Pancreas (tissue), 10 donors: ENCODE results near the gene SYTL5. TPM values are rescaled to one million over a fixed set of nuclear protein-coding genes. Genes with fewer than 3 reads are reported as not detected.

Experiments
- ATAC-seq, 4 donors: fragments of 200-7000 bp; cut with Tn5 transposase; one replicate each; pipeline versions ENCODE4 v1.8.0 to v1.9.1; 2020; ENCODE audit warnings: mild to moderate bottlenecking in 4 of 4, moderate library complexity in 4 of 4
- DNase-seq, 6 donors: peaks; one replicate each; pipeline ENCODE4 v3.0.0-alpha.2; 2020
- FAIRE-seq: peaks from 2 replicates; lab custom pipeline; 2012; peaks lifted over from hg19 to GRCh38; lab: Jason Lieb, UNC
- H3K27ac ChIP-seq, 4 donors: fragments of 200-600 bp; sonication (generic); 1 replicate in 3 of 4; 2 replicates in 1 of 4; pipeline versions ENCODE4 v1.5.0 to v1.8.0; 2020
- H3K27me3 ChIP-seq, 4 donors: fragments of 200-600 bp; one replicate each; pipeline ENCODE4 v1.8.0; 2021
- H3K36me3 ChIP-seq, 3 donors: fragments of 200-600 bp; sonication (generic) in 1 of 3; one replicate each; pipeline versions ENCODE4 v1.5.0 to v1.8.0; 2020 to 2021
- H3K4me1 ChIP-seq, 3 donors: fragments of 200-600 bp; one replicate each; pipeline ENCODE4 v1.8.0; 2021
- H3K4me3 ChIP-seq, 4 donors: fragments of 200-600 bp; sonication (generic) in 2 of 4; one replicate each; pipeline versions ENCODE4 v1.5.0 to v1.8.0; 2020 to 2021
- H3K9me3 ChIP-seq, 4 donors: fragments of 200-600 bp; one replicate each; pipeline ENCODE4 v1.8.0; 2021
- CTCF ChIP-seq, 4 donors: fragments of 200-600 bp; sonication (generic) in 3 of 4; IDR thresholded peaks; one replicate each; pipeline versions ENCODE4 v1.5.0 to v1.8.0; 2021; ENCODE audit warnings: antibody characterized with exemption in 4 of 4
- WGBS, 2 donors: extraction: QIAGEN DNeasy Blood & Tissue Kit; methylation state at CpG; one replicate each; pipeline ENCODE4 v1.1.7; 2013; 5-methylcytosine and 5-hydroxymethylcytosine counted together
- intact Hi-C, 3 donors: fragments of 100-400 bp; cut with DNase I; formaldehyde crosslinking; loops; one replicate each; pipeline versions ENCODE4 v1.11.1 to v1.14.2; 2022
- polyA plus RNA-seq, 2 donors: library from polyadenylated mRNA; stranded (reverse); fragments of 200-250 nt; gene quantifications; one replicate each; pipeline ENCODE4 v1.2.3, GENCODE V29; 2013
- total RNA-seq, 6 donors: library from RNA; stranded (reverse); fragmentation: NEBNext Ultra II Directional in 4 of 6; extraction: Animal tissue kit (Norgen Biotek cat#: 25700) in 4 of 6; gene quantifications; one replicate each; pipeline versions ENCODE4 v1.2.1 to v1.2.4, GENCODE V29; 2021 to 2023
- donor health status: healthy with polysubstance abuse.
- donor health status: DM: no; HTN: no; CAD: no; lungs with moderate emphysema.
- donor health status: DM: no; HTN: no; CAD: no.
- donor health status: control.
- donor health status: control.
- donor health status: Bipolar disorder and iron deficiency.
- donor health status: DM: yes; HTN: yes; CAD: no.
- donor health status: DM: no; HTN: no; CAD: no.
- donor health status: DM: no; HTN: no; CAD: no.
- donor health status: DM: yes; HTN: yes; CAD: no.

Gene SYTL5
- total and polyA plus RNA-seq, 8 donors, result 0.77 to 5.9 (median 2.4) TPM

DNA sequence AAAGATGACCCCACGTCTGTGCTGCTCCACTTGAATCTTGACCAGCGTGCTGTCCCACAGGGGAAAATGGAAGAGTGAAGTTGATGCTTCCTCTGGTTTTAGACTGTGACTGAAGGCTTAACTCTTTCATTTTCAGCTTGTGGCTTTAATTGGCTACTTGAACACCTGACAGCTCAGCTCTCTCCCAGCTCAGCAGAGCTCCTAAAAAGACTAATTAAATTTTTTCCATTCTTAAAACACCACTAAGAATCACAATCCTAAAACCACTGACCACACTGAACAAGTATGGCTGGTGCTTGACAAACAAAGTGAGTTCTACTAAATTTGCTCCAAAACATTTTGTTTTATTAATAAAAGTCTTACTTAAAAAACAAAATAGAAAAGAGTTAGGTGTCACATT is 142.7 kb downstream of the SYTL5 start:
- TF ChIP-seq CTCF (IDR thresholded peaks at IDR 0.05), result no peak
- no peak for FAIRE-seq
- peaks cover 0 to 8% (median 2%) of the 10 kb centered on the region in 4 donors for H3K27me3 ChIP-seq
- ATAC-seq, result no peak
- H3K27ac ChIP-seq, result no peak overlapping the region
- intact Hi-C loops, result no loop called here
- H3K9me3 ChIP-seq, result no peaks in the 10 kb centered on the region
- H3K4me3 ChIP-seq, result no peak overlapping the region
- WGBS, 2 donors, result 73 to 87% methylated on average over 2 of the region's 2 CpGs
- no peaks in the 10 kb centered on the region for H3K36me3 ChIP-seq
- no peak for DNase-seq
- no peaks in the 10 kb centered on the region for H3K4me1 ChIP-seq

GRCh38 chrX:38150993-38151392 is 144.6 kb downstream of the SYTL5 start:
- intact Hi-C loops, result no loop called here
- H3K4me1 ChIP-seq, result no peaks in the 10 kb centered on the region
- DNase-seq (no peak), ATAC-seq (no peak), FAIRE-seq (no peak)
- no peaks in the 10 kb centered on the region for H3K9me3 ChIP-seq
- H3K27ac ChIP-seq, result no peak overlapping the region
- no peak overlapping the region for H3K4me3 ChIP-seq
- no peak for TF ChIP-seq CTCF (IDR thresholded peaks at IDR 0.05)
- 62 to 86% methylated on average over 4 of the region's 4 CpGs for WGBS, 2 donors
- peaks cover 0 to 8% (median 2%) of the 10 kb centered on the region in 4 donors for H3K27me3 ChIP-seq
- H3K36me3 ChIP-seq, result no peaks in the 10 kb centered on the region

DNA sequence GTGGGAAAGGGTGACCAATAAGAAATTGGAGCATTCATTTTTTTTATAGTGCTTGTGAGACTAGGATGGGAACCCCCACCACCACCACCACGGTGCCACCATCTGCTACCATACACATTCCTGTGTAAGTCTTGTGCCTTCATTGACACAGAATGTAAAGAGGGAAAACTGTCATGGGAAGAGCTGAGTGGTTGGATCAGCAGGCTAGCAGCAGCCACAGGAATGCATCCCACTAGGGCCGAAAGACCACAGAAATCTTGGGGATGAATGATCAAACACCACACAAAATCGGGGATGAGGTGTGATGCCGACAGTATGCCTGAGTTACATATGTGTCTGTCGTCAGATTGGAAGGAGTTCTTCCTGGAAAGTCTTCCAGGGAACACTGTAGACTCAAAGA is 145.1 kb downstream of the SYTL5 start:
- ATAC-seq (no peak), FAIRE-seq (no peak), DNase-seq (no peak)
- 58 to 80% methylated on average over 5 of the region's 5 CpGs for WGBS, 2 donors
- H3K36me3 ChIP-seq, result no peaks in the 10 kb centered on the region
- intact Hi-C loops, result no loop called here
- no peaks in the 10 kb centered on the region for H3K4me1 ChIP-seq
- no peak for TF ChIP-seq CTCF (IDR thresholded peaks at IDR 0.05)
- no peaks in the 10 kb centered on the region for H3K9me3 ChIP-seq
- no peak overlapping the region for H3K27ac ChIP-seq
- H3K27me3 ChIP-seq, result peaks cover 0 to 8% (median 2%) of the 10 kb centered on the region in 4 donors
- H3K4me3 ChIP-seq, result no peak overlapping the region

- Histone ChIP-seq H3K4me3 (no peak overlapping the region), H3K27me3 (peaks cover 0 to 11% (median 0%) of the 10 kb centered on the region in 4 donors), H3K27ac (no peak overlapping the region), H3K36me3 (no peaks in the 10 kb centered on the region), H3K9me3 (no peaks in the 10 kb centered on the region), H3K4me1 (no peaks in the 10 kb centered on the region)
- FAIRE-seq, result no peak
- DNase-seq, result no peak
- intact Hi-C loops, result no loop called here
- no peak for TF ChIP-seq CTCF (IDR thresholded peaks at IDR 0.05)
- WGBS, 2 donors, result 36 to 45% methylated on average over 5 of the region's 5 CpGs
- no peak for ATAC-seq
Observed at GRCh38 chrX:38154340-38154739, 148.0 kb downstream of the SYTL5 start.

DNA sequence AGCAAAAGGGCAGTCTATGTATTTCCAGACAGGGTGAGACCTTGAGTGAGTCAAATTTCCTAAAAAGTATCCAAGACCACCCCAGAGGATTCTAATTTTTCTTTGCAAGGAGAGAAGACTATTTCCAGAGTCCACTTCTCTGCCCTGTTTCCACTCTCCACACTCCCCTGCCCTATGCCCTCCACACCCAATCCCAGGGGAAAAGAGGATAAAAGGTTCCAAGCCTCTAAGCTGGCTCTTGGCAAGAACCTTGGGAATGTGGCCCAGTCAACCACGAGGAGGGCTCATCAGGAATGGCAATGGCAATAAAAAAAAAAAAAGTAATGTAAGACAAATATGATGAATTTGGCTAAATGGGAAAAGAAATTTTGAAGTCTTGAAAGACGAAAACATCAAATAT is 148.5 kb downstream of the SYTL5 start:
- H3K27ac ChIP-seq, result no peak overlapping the region
- ATAC-seq (no peak), DNase-seq (no peak), FAIRE-seq (no peak)
- 40 to 66% methylated on average over 2 of the region's 2 CpGs for WGBS, 2 donors
- intact Hi-C loops, result no loop called here
- H3K4me3 ChIP-seq, result no peak overlapping the region
- H3K27me3 ChIP-seq, result peaks cover 0 to 12% (median 0%) of the 10 kb centered on the region in 4 donors
- no peaks in the 10 kb centered on the region for H3K36me3 ChIP-seq
- TF ChIP-seq CTCF (IDR thresholded peaks at IDR 0.05), result no peak
- no peaks in the 10 kb centered on the region for H3K9me3 ChIP-seq
- H3K4me1 ChIP-seq, result no peaks in the 10 kb centered on the region
